ENCODE results near the gene C7orf57. TPM values are rescaled to one million over a fixed set of nuclear protein-coding genes. Genes with fewer than 3 reads are reported as not detected.

C7orf57 gene
- total and polyA plus RNA-seq, 10 of the 15 experiments (the other 5 are each of a cell fraction or from before 2014, with no cell fraction given): 0.04 to 0.21 (median 0.10) TPM; not detected in 5

DNA sequence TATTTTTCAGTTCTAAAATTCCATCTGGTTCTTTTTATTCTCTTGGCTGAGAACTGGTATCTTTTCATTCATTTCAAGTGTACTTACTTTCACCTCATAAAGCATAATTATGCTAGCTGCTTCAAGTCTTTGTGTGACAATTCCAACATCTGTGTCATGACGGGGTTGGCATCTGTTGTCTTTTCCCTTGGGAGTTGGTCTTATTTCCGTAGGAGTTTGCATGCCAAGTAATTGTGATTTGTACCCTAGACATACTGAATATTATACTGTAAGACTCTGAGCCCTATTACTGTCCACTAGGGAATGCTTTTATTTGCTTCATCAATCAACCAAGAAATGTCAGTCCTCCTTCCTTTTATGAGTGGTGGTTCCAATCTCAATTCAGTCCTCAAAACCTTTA is 31.3 kb upstream of the C7orf57 start:
- Histone ChIP-seq H3K27me3 (replicated peaks in 1 of 2; ENCODE audit: control insufficient read depth in 2 of 2, insufficient read depth in 2 of 2, low read length in 1 of 2) (no peaks in the 10 kb centered on the region), H3K9ac (ENCODE audit: control insufficient read depth, insufficient read depth, low read length) (no peak overlapping the region), H3K9me3 (replicated peaks; ENCODE audit: control insufficient read depth, insufficient read depth, low read length) (no peaks in the 10 kb centered on the region), H3K36me3 (ENCODE audit: control insufficient read depth in 2 of 2, insufficient read depth in 2 of 2, low read length in 1 of 2) (no peaks in the 10 kb centered on the region), H3K4me2 (ENCODE audit: control insufficient read depth, insufficient read depth) (no peak overlapping the region), H3K4me1 (ENCODE audit: control insufficient read depth, insufficient read depth, low read length) (peaks cover 10% of the 10 kb centered on the region), H4K20me1 (ENCODE audit: control insufficient read depth, insufficient read depth) (no peaks in the 10 kb centered on the region), H3K4me3 (no peak overlapping the region), H3K27ac (ENCODE audit: control insufficient read depth, insufficient read depth) (no peak overlapping the region), H2AFZ (ENCODE audit: control insufficient read depth, low read depth, low read length) (no peak overlapping the region), H3K79me2 (ENCODE audit: control insufficient read depth, insufficient read depth, low read length) (no peaks in the 10 kb centered on the region)
- intact Hi-C loops (cut with micrococcal nuclease; ENCODE audit: unreplicated experiment): no loop called here
- RAD21 ChIA-PET (ENCODE audit: unreplicated experiment): interaction anchor here (1.3 kb wide), 1 partner anchor 81 kb away, joined by 4 read pairs; no protein-coding TSS in a partner anchor
- 21% methylated on average over 2 of the region's 2 CpGs for WGBS (ENCODE audit: insufficient coverage, insufficient replicate concordance, low lambda C conversion rate, missing lambda C conversion rate)
- DNase-seq (ENCODE audit: low read depth, low spot score) (no peak), FAIRE-seq (peak; percentile 7), ATAC-seq (no peak)
- TF ChIP-seq, protein P1, sequence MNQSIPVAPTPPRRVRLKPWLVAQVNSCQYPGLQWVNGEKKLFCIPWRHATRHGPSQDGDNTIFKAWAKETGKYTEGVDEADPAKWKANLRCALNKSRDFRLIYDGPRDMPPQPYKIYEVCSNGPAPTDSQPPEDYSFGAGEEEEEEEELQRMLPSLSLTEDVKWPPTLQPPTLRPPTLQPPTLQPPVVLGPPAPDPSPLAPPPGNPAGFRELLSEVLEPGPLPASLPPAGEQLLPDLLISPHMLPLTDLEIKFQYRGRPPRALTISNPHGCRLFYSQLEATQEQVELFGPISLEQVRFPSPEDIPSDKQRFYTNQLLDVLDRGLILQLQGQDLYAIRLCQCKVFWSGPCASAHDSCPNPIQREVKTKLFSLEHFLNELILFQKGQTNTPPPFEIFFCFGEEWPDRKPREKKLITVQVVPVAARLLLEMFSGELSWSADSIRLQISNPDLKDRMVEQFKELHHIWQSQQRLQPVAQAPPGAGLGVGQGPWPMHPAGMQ (IDR thresholded peaks at IDR 0.05; ENCODE audit: borderline replicate concordance): no peak
- no peak for TF ChIP-seq FOXM1 (IDR thresholded peaks at IDR 0.05; ENCODE audit: low read depth, low read length)
- TF ChIP-seq, protein P2, sequence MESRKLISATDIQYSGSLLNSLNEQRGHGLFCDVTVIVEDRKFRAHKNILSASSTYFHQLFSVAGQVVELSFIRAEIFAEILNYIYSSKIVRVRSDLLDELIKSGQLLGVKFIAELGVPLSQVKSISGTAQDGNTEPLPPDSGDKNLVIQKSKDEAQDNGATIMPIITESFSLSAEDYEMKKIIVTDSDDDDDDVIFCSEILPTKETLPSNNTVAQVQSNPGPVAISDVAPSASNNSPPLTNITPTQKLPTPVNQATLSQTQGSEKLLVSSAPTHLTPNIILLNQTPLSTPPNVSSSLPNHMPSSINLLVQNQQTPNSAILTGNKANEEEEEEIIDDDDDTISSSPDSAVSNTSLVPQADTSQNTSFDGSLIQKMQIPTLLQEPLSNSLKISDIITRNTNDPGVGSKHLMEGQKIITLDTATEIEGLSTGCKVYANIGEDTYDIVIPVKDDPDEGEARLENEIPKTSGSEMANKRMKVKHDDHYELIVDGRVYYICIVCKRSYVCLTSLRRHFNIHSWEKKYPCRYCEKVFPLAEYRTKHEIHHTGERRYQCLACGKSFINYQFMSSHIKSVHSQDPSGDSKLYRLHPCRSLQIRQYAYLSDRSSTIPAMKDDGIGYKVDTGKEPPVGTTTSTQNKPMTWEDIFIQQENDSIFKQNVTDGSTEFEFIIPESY (IDR thresholded peaks at IDR 0.05): no peak
- CTCF ChIA-PET: interaction anchor here (1.2 kb wide), 1 partner anchor 15 kb away, joined by 3 read pairs; no protein-coding TSS in a partner anchor
- POLR2A ChIA-PET: no interaction called here
- in situ Hi-C loops (cut with MboI): no loop called here
- SMC1A ChIA-PET (ENCODE audit: uncharacterized antibody, unreplicated experiment): interaction anchor here (1.1 kb wide), 1 partner anchor 13 kb away, joined by 4 read pairs; no protein-coding TSS in a partner anchor
- no TSS peak for BruUV-seq (replicated peaks)
